Stimulated activated naive CD4-positive, alpha-beta T cell treated with Interleukin-2 at 50 U/mL for 16 hours (primary cell): ENCODE measurements around the gene TLCD3B.

Experiments used
- DNase-seq: peaks from one replicate; lab custom pipeline; 2025; lab: John Stamatoyannopoulos, UW

TLCD3B gene

GRCh38 chr16:30030841-30031413 is at the start of gene TLCD3B:
TLCD3B (minus strand) TSS chr16:30031271; CDS start chr16:30030527, 744 bp downstream.
- no peak for DNase-seq

DNA sequence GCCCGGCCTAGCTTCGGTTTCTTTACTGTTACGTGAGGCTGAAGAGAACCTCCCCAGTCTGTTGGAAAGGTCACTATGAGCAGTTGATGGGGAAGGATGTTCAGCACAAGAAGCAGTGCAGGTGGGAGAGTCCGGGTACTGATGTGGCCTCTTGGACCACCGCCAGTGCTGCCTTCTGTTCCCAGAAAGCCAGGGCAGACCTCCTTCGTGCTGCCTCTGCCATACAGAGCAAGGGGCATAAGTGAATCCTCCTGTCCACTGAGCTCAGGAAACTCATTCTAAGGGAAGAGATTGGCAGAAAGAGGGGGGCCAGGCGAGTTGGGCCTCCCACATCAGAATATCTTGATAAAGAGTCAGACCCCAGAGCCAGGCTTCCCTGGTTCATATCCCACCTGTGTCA is 48.4 kb upstream of the TLCD3B start:
- no peak for DNase-seq

DNA sequence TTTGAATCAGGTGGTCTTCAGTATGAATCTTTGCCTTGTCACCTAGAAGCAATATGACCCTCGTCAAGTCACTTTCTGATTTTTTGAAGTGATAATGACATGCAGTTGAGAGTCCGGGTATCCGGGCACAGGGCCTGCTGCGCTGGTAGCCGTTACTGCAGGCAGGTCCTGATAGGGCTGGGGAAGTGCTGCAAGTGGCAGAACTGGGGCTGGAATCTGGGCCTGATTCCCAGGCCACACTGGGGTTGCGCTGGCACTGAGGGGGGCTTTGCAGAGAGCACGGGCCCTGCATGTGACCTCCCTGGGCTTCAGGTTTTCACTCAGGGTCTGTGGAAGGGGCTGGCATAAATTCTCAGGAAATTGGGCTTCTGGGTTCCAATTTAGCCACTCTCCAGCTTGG is 47.7 kb upstream of the TLCD3B start:
- DNase-seq: no peak

DNA sequence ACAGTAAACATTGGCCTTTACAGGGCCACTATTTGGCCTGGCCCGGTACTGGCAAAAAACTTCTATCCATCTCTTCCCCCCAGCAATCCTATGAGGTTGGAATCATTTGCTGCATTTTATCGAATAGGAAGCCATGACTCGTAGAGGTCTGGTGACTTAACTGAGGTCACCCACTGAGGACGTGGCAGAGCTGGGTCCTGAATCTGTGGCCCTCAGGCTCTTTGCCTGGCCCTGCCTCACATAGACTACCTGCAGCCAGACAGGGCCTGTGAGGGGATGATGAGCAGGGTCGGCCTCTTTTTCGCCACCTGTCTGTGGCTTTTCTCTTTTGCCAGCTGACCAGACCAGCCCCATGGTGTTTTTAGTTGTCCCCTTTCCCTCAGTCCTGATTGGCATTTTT is 46.6 kb upstream of the TLCD3B start:
- DNase-seq: no peak

DNA sequence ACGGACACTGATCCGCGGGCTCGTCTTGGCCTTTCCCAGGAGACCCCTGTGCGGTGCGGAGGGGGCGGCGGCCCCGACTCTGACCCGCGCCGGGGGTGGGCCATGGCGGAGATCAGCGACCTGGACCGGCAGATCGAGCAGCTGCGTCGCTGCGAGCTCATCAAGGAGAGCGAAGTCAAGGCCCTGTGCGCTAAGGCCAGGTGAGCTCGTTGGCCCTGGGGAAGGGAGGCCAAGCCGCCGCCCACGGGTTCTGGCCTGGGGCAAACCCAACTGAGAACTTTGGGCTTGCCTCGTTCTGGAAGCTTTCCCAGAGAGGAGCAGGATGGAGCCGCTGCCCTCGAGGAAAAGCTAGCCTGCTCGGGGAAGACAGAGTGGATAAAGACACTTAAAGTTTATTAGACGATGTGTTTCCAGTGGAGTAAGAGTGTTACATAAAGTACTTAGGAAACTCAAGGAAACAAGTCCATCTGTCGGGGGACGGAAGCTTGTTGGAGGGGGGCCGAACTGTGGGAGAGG is 45.3 kb upstream of the TLCD3B start:
- no peak for DNase-seq

- DNase-seq: peak; percentile 86
Measured at GRCh38 chr16:30075503-30076275, 44.6 kb upstream of the TLCD3B start, which contains the start of gene PPP4C. PPP4C (plus strand) TSS chr16:30075994; CDS start chr16:30076378, 384 bp downstream.

DNA sequence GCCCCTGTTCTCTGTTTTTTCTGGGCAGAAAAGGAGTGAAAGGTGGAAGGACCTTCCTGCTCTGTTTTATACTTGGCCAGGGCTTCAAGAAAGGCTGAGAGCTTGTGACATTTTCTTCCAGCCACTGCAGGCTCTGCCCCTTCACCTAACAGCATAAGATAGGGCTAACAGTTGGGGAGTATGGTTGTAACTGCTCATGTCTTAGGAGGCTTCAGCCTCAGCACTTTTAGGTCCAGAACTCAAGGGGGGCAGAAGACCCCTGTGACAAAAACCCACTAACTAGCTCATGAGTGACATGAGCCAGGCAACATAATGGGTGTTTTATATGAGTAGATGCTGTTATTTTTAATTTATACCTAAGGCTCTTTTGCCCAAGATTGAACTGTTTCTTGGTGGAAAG is 39.4 kb upstream of the TLCD3B start:
- DNase-seq: no peak

DNA sequence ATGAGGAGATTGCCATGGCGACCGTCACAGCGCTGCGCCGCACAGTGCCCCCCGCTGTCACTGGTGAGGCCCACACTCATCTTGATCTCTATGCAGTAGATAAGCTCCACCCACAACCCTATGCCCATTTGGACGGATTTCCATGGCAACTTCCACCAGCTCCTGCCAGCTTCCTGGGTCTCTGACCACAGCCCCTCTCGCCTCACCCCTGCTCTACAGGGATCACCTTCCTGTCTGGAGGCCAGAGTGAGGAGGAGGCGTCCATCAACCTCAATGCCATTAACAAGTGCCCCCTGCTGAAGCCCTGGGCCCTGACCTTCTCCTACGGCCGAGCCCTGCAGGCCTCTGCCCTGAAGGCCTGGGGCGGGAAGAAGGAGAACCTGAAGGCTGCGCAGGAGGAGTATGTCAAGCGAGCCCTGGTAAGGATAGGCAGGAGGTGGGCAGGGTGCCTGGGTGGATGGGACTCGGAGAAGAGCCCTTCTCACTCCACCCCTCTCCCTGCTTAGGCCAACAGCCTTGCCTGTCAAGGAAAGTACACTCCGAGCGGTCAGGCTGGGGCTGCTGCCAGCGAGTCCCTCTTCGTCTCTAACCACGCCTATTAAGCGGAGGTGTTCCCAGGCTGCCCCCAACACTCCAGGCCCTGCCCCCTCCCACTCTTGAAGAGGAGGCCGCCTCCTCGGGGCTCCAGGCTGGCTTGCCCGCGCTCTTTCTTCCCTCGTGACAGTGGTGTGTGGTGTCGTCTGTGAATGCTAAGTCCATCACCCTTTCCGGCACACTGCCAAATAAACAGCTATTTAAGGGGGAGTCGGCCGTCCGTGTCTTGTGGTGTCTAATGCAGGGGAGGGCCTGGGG is 38.8 kb upstream of the TLCD3B start:
- DNase-seq: no peak

- DNase-seq: peak; percentile 38
Measured at GRCh38 chr16:30068750-30069610, 37.9 kb upstream of the TLCD3B start.

DNA sequence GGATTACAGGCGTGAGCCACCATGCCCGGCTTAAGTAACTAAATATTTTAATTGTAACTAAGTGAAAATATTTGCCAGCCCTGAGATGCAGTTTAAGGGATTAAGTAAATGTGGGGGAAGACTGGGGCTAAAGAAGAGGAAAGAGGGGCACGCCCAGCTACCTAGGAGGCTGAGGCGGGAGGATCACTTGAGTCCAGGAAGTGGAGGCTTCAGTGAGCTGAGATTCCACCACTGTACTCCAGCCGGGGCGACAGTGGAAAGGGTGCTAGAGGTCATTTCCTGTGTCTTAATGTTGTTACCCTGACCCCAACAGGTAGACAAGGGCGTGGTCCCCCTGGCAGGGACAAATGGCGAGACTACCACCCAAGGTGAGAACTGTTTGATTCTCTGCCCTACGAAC is 37.3 kb upstream of the TLCD3B start:
- no peak for DNase-seq

DNA sequence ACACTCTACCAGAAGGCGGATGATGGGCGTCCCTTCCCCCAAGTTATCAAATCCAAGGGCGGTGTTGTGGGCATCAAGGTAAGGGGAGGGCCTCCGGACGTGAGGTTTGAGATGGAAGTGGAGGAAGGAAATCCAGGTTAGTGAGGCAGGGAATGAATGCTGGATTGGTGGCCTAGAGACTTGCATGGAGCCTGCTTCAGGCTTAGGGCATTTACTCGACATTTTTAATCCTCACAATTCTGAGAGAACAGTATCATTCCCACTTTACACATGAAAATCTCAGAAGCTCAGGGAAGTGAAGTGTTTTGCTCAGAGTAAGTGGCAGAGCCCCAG is 36.5 kb upstream of the TLCD3B start:
- DNase-seq: no peak

DNA sequence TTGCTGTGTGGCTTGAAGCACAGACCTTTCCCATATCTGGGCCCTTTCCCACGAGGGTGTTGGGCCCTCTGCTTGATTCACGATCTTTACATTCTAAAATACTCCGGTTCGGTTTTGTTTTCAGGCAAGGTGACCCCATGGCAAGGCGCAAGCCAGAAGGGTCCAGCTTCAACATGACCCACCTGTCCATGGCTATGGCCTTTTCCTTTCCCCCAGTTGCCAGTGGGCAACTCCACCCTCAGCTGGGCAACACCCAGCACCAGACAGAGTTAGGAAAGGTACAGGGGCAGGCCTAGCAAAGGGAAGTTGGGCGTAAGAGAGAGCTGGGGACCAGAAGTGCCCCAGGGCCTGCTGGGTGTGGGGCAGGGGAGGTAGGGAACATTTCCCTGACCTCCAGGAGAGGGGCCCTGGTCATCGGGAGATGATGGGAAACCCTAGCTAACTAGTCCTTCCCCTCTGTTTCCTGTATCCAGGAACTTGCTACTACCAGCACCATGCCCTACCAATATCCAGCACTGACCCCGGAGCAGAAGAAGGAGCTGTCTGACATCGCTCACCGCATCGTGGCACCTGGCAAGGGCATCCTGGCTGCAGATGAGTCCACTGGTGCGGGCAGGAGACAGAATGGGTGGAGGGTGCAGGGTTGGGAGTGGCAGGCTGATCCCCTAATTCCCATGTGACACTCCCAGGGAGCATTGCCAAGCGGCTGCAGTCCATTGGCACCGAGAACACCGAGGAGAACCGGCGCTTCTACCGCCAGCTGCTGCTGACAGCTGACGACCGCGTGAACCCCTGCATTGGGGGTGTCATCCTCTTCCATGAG is 35.9 kb upstream of the TLCD3B start:
- no peak for DNase-seq

DNA sequence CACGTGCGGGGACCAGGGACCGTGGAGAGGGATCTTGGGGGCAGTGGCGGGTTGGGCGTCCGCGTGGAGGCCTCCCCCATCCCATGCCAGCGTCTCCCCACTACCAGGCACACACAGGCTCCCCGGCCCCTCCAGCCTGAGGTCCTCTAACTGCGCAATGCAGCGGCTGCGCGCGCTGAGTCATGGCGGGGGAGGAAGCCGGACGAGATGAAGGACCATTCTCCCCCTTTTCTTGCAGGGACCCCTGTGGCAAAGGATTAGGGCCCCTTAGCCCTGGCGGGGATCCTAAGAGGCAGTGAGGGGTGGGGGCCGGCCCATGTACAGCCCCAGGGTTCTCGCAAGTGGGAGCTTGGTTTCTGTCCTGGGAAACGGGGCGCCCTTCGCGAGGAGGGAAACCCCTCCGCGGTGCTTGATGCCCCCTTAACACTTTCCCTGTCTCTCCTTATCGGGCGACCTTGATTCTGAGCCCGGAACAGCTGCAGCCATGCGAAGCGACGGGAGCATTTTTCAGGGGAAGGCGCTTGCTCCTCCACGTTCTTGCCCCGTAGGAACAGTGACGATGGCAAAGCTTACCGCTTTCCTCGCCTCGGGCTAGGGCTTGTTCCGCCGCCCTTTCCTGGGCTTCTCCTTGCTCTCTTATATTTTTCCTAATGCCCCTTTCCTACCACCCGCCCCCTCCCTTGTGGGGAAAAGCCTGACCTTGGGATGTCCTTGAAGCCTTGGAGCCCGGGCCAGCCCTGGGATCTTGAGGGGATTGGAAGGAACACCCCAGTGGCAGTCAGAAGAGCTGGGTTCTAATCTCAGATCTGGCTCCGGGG is 35.1 kb upstream of the TLCD3B start:
- DNase-seq: peak; percentile 43

DNA sequence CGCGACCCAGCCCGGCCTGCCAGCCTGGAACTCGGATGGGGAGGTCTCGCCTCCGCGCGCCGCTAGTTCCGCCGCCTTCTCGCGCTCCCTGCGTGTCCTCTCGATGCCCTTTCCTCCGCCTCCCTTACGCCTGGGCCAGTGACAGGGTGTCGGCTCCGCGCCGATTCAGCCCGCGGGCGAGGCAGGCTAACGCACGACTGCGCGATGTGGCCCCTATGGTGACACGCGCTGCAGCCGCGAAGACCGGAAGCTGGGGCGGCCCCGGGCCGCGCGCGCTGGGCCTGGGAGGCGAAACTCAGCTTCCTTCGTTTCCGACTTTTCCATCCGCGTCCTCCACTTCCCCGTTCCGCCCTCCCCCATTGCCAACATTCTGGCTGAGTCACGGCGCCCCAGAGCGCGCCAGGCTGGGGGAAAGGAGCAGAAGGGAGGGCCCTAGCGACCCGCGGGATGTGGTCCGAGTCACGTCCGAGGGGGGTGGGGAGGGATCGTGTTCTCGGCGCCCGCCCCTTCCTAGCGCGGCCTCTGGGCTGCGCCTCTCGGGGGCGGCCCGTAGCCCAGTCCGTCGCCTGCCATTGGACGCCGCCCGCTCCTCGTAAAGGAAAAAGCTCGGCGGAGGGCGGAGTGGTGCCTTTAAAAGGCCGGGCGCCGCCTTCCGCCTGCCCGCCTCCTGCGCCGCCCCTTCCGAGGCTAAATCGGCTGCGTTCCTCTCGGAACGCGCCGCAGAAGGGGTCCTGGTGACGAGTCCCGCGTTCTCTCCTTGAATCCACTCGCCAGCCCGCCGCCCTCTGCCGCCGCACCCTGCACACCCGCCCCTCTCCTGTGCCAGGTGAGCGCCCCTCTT is 34.3 kb upstream of the TLCD3B start, which contains the start of gene ALDOA:
Gene ALDOA, plus strand, starts transcription at position 659 of the 841 bp plus-strand sequence. CDS start 1,138 bp downstream, outside the sequence.
- DNase-seq: peak; percentile 96

GRCh38 chr16:30064729-30065101 is 33.6 kb upstream of the TLCD3B start:
- DNase-seq: no peak

DNA sequence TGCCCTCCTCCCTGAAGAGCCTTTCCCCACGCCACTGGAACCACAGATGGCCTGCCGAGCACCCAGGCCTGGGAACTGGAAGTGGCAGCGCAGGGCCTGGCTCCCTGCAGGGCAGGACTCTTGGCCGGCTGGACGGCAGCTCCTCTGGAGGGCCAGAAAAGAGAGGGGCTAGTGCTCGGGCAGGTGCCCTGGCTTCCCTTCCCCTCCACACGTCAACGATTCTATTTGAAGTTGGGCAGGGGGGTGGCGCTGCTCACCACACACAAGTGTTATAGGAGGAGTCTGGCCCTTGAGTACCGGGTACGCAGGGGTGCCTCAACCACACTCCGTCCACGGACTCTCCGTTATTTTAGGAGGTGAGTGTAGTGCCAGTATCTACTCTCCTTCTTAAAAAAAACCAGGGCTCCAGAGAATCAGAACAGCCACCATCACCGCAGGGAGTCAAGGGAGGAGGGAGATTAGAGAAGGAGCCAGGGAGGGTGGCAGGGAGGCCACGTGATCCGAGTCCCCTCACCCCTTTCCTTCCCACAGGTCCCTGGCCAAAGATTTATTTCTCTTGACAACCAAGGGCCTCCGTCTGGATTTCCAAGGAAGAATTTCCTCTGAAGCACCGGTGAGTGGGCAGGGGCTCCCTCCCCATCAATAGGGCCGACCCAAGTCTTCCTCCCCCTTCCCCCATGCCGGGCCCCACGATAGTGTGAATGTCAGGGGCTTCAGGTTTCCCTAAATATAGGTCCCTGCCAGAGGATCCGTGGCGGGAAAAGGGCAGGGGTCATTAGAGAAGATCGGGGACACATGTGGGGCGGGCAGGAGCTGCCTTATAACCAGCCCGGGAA is 33.0 kb upstream of the TLCD3B start:
- DNase-seq: peak; percentile 64

DNA sequence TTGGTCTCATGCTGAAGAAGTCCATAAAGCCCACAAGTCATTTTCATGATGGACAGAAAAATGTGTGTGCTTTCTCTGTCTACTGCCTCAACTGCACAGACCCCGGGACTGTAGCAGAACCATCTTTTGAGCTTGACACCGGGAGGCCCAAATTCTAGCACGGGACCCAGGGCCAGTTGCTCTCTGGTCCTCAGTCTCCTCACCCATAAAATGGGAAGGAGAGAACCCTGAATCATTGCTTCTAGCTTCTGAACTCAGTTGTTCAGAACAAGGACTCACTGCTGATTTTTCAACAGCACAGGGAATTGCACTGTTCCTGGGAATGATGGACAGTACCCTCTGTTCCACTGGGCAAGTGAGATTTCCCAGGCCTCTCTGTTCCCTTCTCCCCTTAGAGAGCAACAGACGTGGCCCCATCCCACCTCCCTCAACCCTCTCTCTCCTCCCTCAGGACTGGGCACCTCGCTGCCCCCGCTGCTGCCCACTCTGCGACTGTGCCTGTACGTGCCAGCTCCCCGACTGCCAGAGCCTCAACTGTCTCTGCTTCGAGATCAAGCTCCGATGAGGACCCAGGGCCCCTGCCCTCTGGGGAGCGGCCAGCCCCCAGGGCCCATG is 32.3 kb upstream of the TLCD3B start:
- DNase-seq: no peak
